T-helper 1 cell treated with Interleukin-12 subunit alpha and Interleukin-12 subunit beta and Interleukin-4 antibody, amounts not matched to agents 30 μg/mL and 1 μg/mL, for 36 hours (primary cell): Measurements from ENCODE around the gene FGFBP2.

Experiments used
- H3K27ac Mint-ChIP-seq: one replicate; pipeline ENCODE4 v1.8.0; 2021; ENCODE audit warnings: mild to moderate bottlenecking, mixed read lengths
- H3K27me3 Mint-ChIP-seq: one replicate; pipeline ENCODE4 v1.8.0; 2021; ENCODE audit warnings: low read depth, mixed read lengths
- H3K36me3 Mint-ChIP-seq: one replicate; pipeline ENCODE4 v1.8.0; 2021; ENCODE audit warnings: low read depth, mixed read lengths
- H3K4me1 Mint-ChIP-seq: one replicate; pipeline ENCODE4 v1.8.0; 2021; ENCODE audit warnings: low read depth, mixed read lengths
- H3K4me3 Mint-ChIP-seq: one replicate; pipeline ENCODE4 v1.8.0; 2021; ENCODE audit warnings: mild to moderate bottlenecking, moderate library complexity, mixed read lengths
- H3K9me3 Mint-ChIP-seq: one replicate; pipeline ENCODE4 v1.8.0; 2021; ENCODE audit warnings: mixed read lengths

The FGFBP2 gene

GRCh38 chr4:15953625-15954024 is 9.3 kb downstream of the FGFBP2 start:
- Mint-ChIP-seq H3K4me3 (no peak overlapping the region), H3K9me3 (no peaks in the 10 kb centered on the region)

GRCh38 chr4:15951781-15952180 is 11.2 kb downstream of the FGFBP2 start:
- Mint-ChIP-seq H3K27me3 (peaks cover 10% of the 10 kb centered on the region), H3K4me1 (no peaks in the 10 kb centered on the region), H3K27ac (no peak overlapping the region)

More at GRCh38 chr4:15953625-15954024, 9.3 kb downstream of the FGFBP2 start:
- no peak overlapping the region for H3K27ac Mint-ChIP-seq
- peaks cover 10% of the 10 kb centered on the region for H3K27me3 Mint-ChIP-seq
- H3K4me1 Mint-ChIP-seq = no peaks in the 10 kb centered on the region
- H3K36me3 Mint-ChIP-seq = no peaks in the 10 kb centered on the region

GRCh38 chr4:15948826-15949225 is 14.1 kb downstream of the FGFBP2 start:
- no peak overlapping the region for H3K4me3 Mint-ChIP-seq
- H3K9me3 Mint-ChIP-seq = no peaks in the 10 kb centered on the region
- H3K36me3 Mint-ChIP-seq = no peaks in the 10 kb centered on the region
- H3K27me3 Mint-ChIP-seq = no peaks in the 10 kb centered on the region
- no peak overlapping the region for H3K27ac Mint-ChIP-seq
- H3K4me1 Mint-ChIP-seq = no peaks in the 10 kb centered on the region

More at GRCh38 chr4:15951781-15952180, 11.2 kb downstream of the FGFBP2 start:
- H3K36me3 Mint-ChIP-seq = no peaks in the 10 kb centered on the region
- H3K4me3 Mint-ChIP-seq = no peak overlapping the region
- no peaks in the 10 kb centered on the region for H3K9me3 Mint-ChIP-seq

GRCh38 chr4:15947684-15948083 is 15.3 kb downstream of the FGFBP2 start:
- Mint-ChIP-seq H3K27me3 (no peaks in the 10 kb centered on the region), H3K27ac (no peak overlapping the region), H3K4me3 (no peak overlapping the region), H3K9me3 (no peaks in the 10 kb centered on the region), H3K4me1 (no peaks in the 10 kb centered on the region), H3K36me3 (no peaks in the 10 kb centered on the region)

- Mint-ChIP-seq H3K9me3 (no peaks in the 10 kb centered on the region), H3K27ac (no peak overlapping the region), H3K27me3 (peaks cover 5% of the 10 kb centered on the region), H3K4me1 (no peaks in the 10 kb centered on the region), H3K4me3 (no peak overlapping the region), H3K36me3 (no peaks in the 10 kb centered on the region)
Measured at GRCh38 chr4:15945516-15945915, 17.5 kb downstream of the FGFBP2 start.

- Mint-ChIP-seq H3K4me1 (no peaks in the 10 kb centered on the region), H3K4me3 (no peak overlapping the region), H3K9me3 (no peaks in the 10 kb centered on the region), H3K36me3 (no peaks in the 10 kb centered on the region), H3K27ac (no peak overlapping the region), H3K27me3 (peaks cover 9% of the 10 kb centered on the region)
Measured at GRCh38 chr4:15944895-15945294, 18.1 kb downstream of the FGFBP2 start.

GRCh38 chr4:15942283-15942682 is 20.7 kb downstream of the FGFBP2 start:
- no peaks in the 10 kb centered on the region for H3K9me3 Mint-ChIP-seq
- peaks cover 18% of the 10 kb centered on the region for H3K27me3 Mint-ChIP-seq
- H3K4me3 Mint-ChIP-seq = no peak overlapping the region
- no peaks in the 10 kb centered on the region for H3K4me1 Mint-ChIP-seq
- no peaks in the 10 kb centered on the region for H3K36me3 Mint-ChIP-seq
- no peak overlapping the region for H3K27ac Mint-ChIP-seq

- Mint-ChIP-seq H3K4me3 (no peak within 1 kb of the TSS), H3K27ac (no peak within 1 kb of the TSS), H3K9me3 (no peaks in the 10 kb centered on the region), H3K36me3 (no peaks in the 10 kb centered on the region), H3K27me3 (peaks cover 25% of the 10 kb centered on the region), H3K4me1 (no peaks in the 10 kb centered on the region)
Measured at GRCh38 chr4:15938640-15939039, 24.3 kb downstream of the FGFBP2 start, which contains the start of gene FGFBP1. Gene FGFBP1, minus strand, starts transcription at chr4:15938740. Its CDS starts 2,108 bp downstream, at chr4:15936632.

GRCh38 chr4:15938182-15938581 is 24.8 kb downstream of the FGFBP2 start:
- Mint-ChIP-seq H3K4me3 (no peak overlapping the region), H3K27me3 (peaks cover 25% of the 10 kb centered on the region), H3K9me3 (no peaks in the 10 kb centered on the region), H3K4me1 (no peaks in the 10 kb centered on the region), H3K36me3 (no peaks in the 10 kb centered on the region), H3K27ac (no peak overlapping the region)

- no peaks in the 10 kb centered on the region for H3K4me1 Mint-ChIP-seq
- H3K27ac Mint-ChIP-seq = no peak overlapping the region
- H3K36me3 Mint-ChIP-seq = no peaks in the 10 kb centered on the region
- no peaks in the 10 kb centered on the region for H3K9me3 Mint-ChIP-seq
- H3K27me3 Mint-ChIP-seq = peaks cover 25% of the 10 kb centered on the region
- H3K4me3 Mint-ChIP-seq = no peak overlapping the region
Measured at GRCh38 chr4:15936495-15936894, 26.5 kb downstream of the FGFBP2 start.

GRCh38 chr4:15935504-15936402 is 27.2 kb downstream of the FGFBP2 start:
- H3K36me3 Mint-ChIP-seq = no peaks in the 10 kb centered on the region
- no peak overlapping the region for H3K27ac Mint-ChIP-seq
- no peaks in the 10 kb centered on the region for H3K4me1 Mint-ChIP-seq
- peaks cover 28% of the 10 kb centered on the region for H3K27me3 Mint-ChIP-seq
- no peak overlapping the region for H3K4me3 Mint-ChIP-seq
- H3K9me3 Mint-ChIP-seq = no peaks in the 10 kb centered on the region

- Mint-ChIP-seq H3K27ac (no peak overlapping the region), H3K27me3 (peaks cover 26% of the 10 kb centered on the region), H3K36me3 (no peaks in the 10 kb centered on the region), H3K9me3 (no peaks in the 10 kb centered on the region), H3K4me3 (no peak overlapping the region), H3K4me1 (no peaks in the 10 kb centered on the region)
Measured at GRCh38 chr4:15934259-15934658, 28.7 kb downstream of the FGFBP2 start.

GRCh38 chr4:15931451-15932210 is 31.3 kb downstream of the FGFBP2 start:
- H3K4me1 Mint-ChIP-seq = peaks cover 1% of the 10 kb centered on the region
- no peaks in the 10 kb centered on the region for H3K9me3 Mint-ChIP-seq
- H3K27me3 Mint-ChIP-seq = peaks cover 14% of the 10 kb centered on the region
- H3K4me3 Mint-ChIP-seq = no peak overlapping the region
- no peaks in the 10 kb centered on the region for H3K36me3 Mint-ChIP-seq
- H3K27ac Mint-ChIP-seq = no peak overlapping the region

GRCh38 chr4:15930314-15930713 is 32.7 kb downstream of the FGFBP2 start:
- peaks cover 1% of the 10 kb centered on the region for H3K4me1 Mint-ChIP-seq
- H3K27ac Mint-ChIP-seq = no peak overlapping the region
- H3K4me3 Mint-ChIP-seq = no peak overlapping the region
- no peaks in the 10 kb centered on the region for H3K9me3 Mint-ChIP-seq
- no peaks in the 10 kb centered on the region for H3K36me3 Mint-ChIP-seq
- peaks cover 11% of the 10 kb centered on the region for H3K27me3 Mint-ChIP-seq

GRCh38 chr4:15929540-15929939 is 33.4 kb downstream of the FGFBP2 start:
- H3K4me1 Mint-ChIP-seq = peaks cover 1% of the 10 kb centered on the region
- no peaks in the 10 kb centered on the region for H3K9me3 Mint-ChIP-seq
- no peaks in the 10 kb centered on the region for H3K36me3 Mint-ChIP-seq
- H3K27ac Mint-ChIP-seq = no peak overlapping the region
- H3K4me3 Mint-ChIP-seq = no peak overlapping the region
- H3K27me3 Mint-ChIP-seq = peaks cover 13% of the 10 kb centered on the region
